Measurements from ENCODE around the gene CECR2. TPM values are rescaled to one million over a fixed set of nuclear protein-coding genes. Genes with fewer than 3 reads are reported as not detected.
"Not testable (repeated sequence)": the region's sequence is repeated elsewhere in the genome, so short reads cannot be mapped to it uniquely, and the experiment has no call there.

Gene CECR2
- total RNA-seq, 2 experiments from 2014 or later: not detected

DNA sequence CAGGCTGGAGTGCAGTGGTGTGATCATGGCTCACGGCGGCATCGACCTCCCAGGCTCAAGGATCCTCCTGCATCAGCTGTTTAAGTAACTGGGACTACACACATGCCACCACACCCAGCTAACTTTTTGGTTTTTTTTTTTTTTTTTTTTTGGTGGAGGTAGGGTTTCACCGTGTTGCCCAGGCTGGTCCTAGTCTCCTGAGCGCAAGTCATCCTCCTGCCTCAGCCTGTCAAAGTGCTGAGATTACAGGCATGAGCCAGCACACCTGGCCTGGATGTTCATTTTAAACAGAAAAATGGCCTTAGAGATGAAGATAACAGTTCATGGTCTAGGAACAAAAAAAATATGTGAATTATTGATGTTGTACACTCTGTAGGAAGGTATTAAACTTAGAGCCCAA is 180.4 kb downstream of the CECR2 start:
- POLR2A ChIA-PET: no interaction called here
- CTCF ChIA-PET: no interaction called here

DNA sequence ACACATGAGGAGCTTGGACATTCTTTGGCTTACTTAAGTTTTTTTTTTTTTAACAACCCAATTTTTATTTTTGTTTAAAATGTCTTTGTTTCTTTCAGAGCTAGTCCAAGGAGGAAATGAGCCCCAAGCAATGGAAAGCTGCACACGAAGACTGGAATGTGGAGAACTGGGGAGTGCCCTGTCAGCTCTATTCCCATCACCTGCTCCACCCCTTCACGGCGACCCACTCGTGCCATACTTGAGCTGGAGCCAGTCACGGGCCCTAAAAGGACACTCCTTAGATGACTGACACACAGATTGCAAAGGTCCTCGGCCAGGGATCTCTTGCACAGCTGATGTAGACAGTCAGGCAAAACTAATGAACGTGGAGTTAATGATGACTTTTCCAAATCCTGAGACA is 183.5 kb downstream of the CECR2 start:
- CTCF ChIA-PET: no interaction called here
- POLR2A ChIA-PET: no interaction called here

DNA sequence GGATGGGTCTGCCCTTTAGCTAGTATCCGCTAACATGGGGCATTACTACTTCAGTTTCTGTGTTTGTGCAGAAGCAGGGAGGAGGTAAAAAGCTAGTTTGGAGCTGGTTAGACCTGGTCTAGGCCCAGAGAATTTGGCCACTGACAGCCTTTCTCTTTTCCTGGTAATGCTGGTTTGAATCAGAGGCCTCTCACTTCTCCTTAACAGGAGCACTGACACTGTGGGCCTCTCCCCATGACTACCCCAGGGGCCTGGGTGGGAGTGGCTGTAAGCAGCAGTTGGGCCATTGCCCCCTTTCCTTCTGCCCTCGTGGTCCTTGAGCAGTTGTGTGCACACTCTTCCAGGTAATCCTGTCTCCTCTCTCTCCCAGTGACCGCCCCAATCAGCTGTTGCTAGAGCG is 185.6 kb downstream of the CECR2 start:
- ChIA-PET CTCF (no interaction called here), POLR2A (no interaction called here)

DNA sequence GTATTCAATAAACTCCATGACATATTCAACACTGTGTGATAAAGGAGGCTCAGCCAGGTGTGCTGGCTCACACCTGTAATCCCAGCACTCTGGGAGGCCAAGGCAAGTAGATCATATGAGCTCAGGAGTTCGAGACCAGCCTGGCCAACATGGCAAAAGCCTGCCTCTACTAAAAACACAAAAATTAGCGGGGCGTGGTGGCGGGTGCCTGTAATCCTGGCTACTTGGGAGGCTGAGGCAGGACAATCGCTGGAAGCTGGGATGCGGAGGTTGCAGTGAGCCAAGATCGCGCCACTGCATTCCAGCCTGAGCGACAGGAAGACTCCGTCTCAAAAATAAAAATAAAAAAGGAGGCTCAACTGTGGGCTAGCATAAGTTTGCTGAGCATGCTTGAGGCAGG is 189.9 kb downstream of the CECR2 start:
- POLR2A ChIA-PET: no interaction called here
- CTCF ChIA-PET: no interaction called here

DNA sequence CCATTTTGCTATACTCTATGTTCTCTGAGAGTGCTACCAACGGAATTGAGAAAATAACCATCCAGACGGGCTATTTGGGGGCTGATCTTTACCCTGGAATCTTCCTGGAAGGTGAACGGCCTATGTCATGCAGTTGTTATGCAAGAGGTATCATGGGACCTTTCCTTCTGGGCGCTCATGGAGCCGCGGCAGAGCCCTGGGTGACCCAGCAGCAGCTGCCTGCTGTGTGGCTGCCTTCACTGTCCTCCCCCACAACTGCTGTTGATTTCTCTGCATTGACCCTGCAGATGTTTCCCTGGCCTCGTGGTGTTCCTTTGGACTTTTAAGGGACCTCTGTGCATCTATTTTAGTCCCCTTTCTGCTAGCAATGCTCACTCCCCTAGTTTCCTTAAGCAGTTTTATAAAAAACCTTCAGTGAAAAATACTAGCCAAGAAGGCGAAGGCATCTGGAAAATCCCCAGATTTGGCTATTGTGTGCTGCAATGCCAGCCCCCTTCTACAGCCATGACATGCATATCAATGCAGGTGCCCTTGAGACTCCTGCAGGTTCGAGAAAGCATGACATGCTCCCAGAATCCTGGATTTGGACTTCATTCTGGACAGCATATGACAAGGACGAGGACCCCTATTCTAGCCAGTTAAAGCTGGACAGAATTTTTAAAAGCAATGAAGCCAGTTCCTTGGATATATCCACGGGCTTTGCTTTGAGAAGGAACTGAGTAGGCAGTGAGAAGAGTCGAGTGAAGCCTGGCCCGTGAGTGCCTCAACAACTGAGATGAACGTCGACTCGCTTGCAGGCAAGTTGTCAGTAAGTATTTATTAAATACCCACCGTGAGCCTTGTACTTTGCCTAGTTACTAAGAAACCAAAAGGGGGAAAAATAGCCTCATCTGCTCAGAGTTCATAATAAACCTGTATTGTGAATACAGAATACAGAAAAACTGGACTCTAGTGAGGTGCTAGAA is 193.9 kb downstream of the CECR2 start, which contains the start of gene SLC25A18:
Gene SLC25A18 (plus strand): TSS at position 593 of the 965 bp plus-strand sequence. CDS start 16,447 bp downstream, outside the sequence.
- ChIA-PET CTCF (no interaction called here), POLR2A (no interaction called here)

DNA sequence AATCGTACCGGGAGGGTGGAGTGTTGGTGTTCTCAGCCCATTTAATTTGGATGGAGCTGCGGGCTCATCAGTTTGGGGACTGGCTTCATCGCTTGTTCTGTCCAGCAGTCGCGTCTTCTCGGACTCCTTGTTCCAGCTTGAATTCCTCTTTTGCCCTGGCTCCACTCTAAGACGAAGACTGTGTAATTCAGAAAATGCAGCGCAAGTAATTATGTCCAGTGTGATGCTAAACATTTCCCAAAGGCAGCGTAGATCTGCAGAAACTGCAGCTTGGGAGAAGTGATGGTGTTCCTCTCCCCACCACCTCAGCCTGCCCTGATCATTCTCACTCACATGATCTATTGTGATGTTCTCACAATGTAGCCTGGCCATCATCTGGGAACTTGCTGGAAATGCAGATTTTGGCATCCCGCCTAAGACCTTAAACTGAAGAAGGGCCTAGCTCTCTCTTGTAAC is 194.7 kb downstream of the CECR2 start:
- POLR2A ChIA-PET: no interaction called here
- CTCF ChIA-PET: no interaction called here

DNA sequence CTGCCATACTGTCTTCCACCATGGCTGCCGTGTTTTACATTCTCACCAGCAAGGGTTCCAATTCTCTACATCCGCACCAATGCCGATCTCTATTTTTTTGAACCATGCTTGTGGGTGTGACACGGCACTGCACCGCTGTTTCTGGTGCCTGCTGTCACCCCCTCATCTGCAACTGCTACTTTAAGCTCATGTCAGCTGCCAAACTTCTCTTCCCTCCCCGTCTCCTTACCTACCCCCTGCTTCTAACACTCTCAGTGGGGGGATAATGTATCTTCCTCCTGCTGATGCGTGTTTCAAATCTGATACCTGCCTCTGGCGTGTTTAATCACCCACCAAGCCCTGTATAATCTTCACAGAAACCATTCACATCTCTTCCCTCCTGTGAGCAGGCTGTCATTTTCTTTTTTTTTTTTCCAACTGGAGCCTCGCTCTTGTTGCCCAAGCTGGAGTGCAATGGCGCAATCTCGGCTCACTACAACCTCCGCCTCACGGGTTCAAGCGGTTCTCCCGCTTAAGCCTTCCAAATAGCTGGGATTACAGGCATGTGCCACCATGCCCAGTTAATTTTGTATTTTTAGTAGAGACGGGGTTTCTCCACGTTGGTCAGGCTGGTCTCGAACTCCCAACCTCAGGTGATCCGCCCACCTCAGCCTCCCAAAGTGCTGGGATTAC is 196.9 kb downstream of the CECR2 start:
- POLR2A ChIA-PET, CTCF ChIA-PET: not testable (repeated sequence)

DNA sequence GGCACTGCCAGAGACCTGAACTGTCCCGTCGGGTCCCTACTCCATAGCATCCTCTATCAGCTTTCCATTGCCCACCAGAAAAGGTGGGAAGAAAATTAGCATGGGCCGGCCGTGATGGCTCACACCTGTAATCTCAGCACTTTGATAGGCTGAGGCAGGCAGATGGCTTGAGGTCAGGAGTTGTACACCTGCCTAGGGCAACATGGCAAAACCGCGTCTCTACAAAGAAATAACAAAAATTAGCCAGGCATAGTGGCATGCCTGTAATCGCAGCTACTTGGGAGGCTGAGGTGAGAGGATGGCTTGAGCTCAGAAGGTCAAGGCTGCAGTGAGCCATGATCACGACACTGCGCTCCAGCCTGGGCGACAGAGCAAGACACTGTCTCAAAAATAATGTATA is 197.5 kb downstream of the CECR2 start:
- ChIA-PET POLR2A (no interaction called here), CTCF (no interaction called here)

DNA sequence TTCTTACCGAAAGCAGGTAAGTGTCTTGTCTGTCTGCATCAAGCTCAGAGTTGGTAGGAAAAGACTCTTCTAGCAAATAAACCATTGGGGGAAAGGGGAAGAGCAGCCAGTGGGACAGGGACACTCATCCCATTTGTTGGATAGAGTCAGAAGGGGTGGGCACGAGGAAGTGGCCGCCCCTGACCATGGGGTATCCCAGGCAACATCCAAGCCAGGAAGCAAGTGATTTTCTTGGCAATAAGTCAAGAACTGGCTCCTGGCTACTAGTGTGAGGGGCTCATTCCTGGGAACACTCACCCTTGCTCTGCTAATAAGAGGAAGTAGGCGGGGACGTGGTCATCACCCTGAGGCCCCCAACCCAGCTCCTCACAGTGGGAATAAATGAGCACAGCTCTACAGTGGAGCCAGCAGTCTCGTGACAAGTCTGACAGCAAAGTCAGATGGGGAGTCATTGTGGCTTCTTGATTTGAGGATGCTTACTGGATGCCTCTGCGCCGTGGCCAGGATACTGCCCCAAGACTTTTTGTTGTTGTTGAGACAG is 200.8 kb downstream of the CECR2 start:
- ChIA-PET POLR2A (no interaction called here), CTCF (no interaction called here)

DNA sequence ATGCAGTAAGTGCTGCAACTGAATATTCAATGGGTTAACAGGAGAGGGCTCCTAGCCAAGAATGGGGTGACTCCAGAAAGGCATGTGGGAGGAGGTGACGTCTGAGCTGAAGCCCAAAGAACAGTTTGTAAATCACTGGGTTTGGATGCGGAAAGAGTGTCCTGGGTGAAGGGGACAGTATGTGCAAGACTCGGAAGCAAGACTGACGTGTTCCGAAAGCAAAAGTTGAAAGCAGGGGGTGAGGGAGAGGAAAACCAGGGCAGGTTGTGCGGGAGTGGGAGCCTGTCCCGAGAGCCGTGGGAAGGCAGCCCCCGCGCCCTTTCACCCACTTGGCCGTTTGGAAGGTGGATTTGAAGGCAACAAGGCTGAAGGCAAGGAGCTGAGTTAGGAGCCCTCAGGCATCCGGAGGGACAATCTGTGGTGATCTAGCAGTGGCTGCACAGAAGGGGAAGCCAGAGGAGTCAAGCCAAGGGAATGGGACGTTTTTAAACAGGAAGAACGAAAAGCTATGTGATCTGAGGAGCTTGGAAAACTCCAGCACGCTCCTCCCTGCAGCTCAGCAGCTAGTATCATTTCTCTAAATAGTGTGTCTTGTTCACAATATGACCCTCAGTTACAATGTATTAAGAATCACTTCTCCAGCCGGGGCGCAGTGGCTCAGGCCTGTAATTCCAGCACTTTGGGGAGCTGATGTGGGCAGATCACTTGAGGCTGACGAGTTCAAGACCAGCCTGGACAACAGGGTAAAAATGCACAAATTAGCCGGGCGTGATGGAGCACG is 201.8 kb downstream of the CECR2 start:
- POLR2A ChIA-PET: interaction anchor here (0.5 kb wide), 1 partner anchor 486 kb away, joined by 3 read pairs; no protein-coding TSS in a partner anchor
- CTCF ChIA-PET: interaction anchor here (0.6 kb wide), 1 partner anchor 75 kb away, joined by 4 read pairs; no protein-coding TSS in a partner anchor

DNA sequence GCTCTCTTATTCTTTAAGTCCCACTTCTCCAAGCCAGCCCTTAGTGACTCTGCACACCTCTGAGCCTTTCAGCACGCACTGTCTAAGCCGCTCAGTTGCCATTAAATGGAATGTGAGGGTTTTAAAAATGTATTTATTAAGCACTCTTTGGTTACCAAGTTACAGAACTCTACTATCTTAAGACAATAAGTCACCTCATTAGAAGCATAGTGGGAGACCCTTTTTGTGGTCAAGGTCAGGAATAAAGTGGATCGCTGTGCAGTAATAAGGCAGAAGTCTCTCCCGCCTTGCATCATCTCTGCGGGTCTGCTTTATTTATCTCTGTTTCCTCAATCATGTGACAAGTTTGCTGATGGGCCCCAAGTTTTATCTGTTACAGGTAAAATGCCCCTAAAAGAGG is 205.9 kb downstream of the CECR2 start:
- POLR2A ChIA-PET: no interaction called here
- CTCF ChIA-PET: no interaction called here

DNA sequence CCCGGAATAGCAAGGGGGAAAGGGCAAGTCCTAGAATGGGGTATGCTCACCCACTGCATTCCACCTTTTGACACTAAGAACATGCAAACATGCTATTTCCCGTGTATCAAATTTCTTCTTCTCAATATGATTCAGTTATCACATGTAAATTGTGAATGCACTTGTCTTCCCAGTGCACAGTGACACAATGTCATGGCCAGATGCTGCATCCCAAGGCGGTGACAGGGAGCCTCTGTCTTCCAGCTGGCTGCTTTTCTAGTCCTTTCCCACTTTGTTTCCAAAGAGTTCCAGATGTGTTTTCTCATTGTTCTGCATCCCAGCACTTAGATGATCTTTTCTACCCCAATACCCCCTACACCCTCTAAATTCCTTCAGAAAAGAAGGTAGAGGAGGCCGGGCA is 206.4 kb downstream of the CECR2 start:
- ChIA-PET CTCF (no interaction called here), POLR2A (no interaction called here)

DNA sequence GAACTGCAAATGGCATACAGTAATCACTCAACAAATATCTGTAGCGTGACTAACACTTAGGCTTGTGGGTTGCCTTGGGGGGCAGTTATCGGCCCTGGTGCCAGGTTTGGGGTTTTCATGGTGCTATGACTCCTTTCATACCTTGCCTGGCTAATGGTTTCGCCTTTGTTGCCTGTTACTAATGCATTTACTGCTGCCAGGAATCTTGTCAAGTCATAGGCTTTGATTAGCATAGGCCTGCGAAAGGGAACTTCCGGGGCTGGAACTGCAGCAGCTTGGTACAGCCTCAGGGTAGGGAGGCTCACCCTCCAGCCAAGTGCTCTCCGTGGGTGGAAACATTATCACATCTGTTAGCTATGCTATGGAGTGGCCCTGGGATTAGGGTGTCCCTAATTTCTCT is 207.2 kb downstream of the CECR2 start:
- ChIA-PET POLR2A (no interaction called here), CTCF (no interaction called here)

DNA sequence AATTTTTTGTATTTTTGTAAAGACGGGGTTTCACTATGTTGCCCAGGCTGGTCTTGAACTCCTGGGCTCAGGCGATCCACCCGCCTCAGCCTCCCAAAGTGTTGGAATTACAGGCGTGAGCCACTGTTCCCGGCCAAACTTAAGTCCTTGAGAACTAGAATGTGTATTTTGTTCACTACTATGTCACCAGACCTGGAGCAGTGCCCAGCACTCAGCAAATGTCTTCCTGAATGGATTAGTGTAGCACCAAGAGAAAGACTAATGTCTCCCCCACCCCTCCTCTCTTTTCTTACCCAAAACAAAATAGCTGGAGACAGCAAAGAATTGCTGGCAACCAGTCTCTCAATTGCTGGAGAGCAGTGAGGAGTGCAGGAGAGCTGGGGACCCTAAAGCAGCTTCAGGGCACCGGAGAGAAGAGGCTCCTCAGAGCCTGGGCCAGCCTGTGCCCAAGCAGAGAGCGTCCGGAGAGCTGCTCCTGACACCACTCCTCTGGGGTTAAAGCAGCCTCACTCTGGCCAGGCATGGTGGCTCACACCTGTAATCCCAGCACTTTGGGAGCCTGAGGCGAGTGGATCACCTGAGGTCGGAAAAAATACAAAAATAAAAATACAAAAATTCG is 209.0 kb downstream of the CECR2 start:
- ChIA-PET POLR2A (no interaction called here), CTCF (no interaction called here)

DNA sequence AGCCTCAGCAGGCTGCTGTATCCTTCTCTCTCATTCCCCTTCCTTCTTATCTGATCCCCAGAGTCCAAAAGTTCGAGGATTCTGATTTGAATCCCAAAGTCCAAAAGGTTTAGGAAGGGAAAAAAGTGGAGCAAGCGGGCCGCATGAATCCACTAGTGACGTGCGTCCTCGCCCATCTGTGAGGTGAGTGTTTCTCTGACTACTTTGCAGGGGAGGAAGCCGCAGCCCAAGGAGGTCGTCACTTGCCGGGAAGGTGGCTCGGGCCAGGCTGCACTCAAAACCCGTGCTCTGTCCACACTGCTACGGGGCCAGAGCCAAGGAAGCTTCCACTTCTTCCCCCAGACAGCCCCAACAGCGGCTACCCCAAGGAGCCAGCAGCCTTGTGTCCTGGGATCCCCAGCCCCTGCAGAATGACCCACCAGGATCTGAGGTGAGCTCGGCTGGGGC is 210.3 kb downstream of the CECR2 start:
- POLR2A ChIA-PET: no interaction called here
- CTCF ChIA-PET: no interaction called here

DNA sequence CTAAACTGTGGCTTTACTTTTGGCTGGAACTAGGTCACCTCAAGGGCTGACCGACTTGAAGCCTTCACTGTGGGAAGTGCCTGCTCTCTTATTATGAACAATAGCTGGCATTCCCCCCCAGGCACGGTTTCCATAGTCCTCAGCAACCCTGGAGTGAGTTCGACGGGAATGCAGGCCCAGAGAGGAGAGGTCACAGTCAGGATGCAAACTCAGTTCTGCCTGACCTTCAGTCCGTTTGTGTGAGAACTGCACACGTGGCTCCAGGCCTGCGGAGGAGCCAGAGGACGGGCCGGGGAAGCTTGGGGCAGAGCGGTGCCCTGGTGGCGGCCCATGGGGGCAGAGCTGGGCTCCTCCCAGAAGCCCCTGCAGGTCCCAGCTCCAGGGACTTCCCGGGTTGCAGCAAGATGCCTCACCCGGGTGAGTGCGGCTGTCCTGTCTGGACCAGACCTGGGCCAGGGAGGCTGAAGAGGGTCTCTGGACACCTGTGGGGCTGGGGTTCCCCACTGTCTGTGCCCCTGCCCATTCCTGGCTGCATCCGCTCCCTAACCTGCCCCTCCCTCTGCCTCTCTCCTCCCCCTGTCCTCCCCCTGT is 211.3 kb downstream of the CECR2 start:
- CTCF ChIA-PET: no interaction called here
- POLR2A ChIA-PET: no interaction called here

DNA sequence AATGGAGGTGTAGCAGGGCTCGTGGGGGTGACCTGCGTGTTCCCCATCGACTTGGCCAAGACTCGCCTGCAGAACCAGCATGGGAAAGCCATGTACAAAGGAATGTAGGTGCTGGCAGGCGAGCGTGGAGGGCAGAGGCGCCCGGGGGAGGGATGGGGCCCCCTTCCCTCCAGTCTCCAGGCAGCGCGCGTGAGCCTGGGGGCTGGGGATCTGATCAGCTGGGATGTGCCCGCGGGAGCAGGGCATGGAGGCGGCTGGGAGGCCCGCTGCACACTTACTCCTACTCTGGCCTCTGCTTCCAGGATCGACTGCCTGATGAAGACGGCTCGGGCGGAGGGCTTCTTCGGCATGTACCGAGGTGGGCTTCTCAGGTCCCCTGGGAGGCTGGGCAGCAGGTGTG is 211.8 kb downstream of the CECR2 start:
- ChIA-PET POLR2A (no interaction called here), CTCF (no interaction called here)

DNA sequence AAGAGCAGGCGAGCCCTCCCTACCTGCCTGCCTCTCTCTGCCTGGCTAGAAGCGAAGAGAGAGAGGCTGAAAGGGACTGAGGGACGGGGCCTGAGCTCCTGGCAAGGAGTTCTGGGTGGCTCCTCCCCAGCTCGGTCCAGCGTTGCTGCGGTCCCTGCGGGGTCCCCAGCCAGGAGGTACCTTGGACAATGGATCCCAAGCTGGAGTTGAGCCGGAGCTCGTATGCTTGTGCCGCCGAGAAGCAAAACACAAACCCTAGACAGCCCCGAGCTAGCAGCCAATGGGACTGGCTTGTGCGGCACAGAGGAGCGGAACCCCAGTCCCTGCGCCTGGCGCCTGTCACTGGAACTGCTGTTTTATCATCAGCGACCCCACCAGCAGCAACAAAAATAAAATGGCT is 212.4 kb downstream of the CECR2 start:
- POLR2A ChIA-PET: no interaction called here
- CTCF ChIA-PET: no interaction called here

DNA sequence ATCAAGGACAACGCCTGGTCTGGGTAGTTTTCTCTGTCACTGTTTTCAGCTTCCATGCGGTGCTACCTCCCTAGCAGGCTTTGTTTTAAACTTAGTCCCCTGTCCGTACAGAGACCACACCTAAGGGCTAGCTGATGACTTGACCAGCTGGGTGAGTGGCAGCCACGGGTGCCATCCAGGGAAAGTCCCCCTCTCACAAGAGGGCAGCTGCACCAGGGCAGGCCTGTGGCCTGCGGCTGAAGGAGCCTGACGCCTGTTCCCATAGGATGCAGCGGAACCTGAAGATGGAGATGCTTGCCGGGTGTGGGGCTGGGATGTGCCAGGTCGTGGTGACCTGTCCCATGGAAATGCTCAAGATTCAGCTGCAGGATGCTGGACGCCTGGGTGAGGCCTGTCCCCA is 213.9 kb downstream of the CECR2 start:
- ChIA-PET CTCF (no interaction called here), POLR2A (no interaction called here)
